Thyroid gland (tissue), 4 donors: Measurements from ENCODE around the gene ANKRD18A. TPM values are rescaled to one million over a fixed set of nuclear protein-coding genes. Genes with fewer than 3 reads are reported as not detected.
A peak's percentile ranks its signal among the peaks of the same experiment; 100 is the strongest.
"Not testable (repeated sequence)": the region's sequence is repeated elsewhere in the genome, so short reads cannot be mapped to it uniquely, and the experiment has no call there.

Experiments
- DNase-seq, 2 donors: peaks; one replicate each; pipeline ENCODE4 v3.0.0-alpha.2; 2019
- H3K27ac ChIP-seq, 3 donors: fragments of 200-600 bp; sonication (generic); 1 replicate in 2 of 3; 2 replicates in 1 of 3; pipeline ENCODE4 v1.5.1; 2016 to 2019; ENCODE audit warnings: mild to moderate bottlenecking in 1 of 3, moderate library complexity in 1 of 3
- H3K27me3 ChIP-seq: fragments of 200-600 bp; sonication (generic); one replicate; pipeline ENCODE4 v1.5.1; 2019
- H3K36me3 ChIP-seq, 2 donors: fragments of 200-600 bp; sonication (generic); one replicate each; pipeline ENCODE4 v1.5.1; 2016 to 2019
- H3K4me1 ChIP-seq, 2 donors: fragments of 200-600 bp; sonication (generic); one replicate each; pipeline ENCODE4 v1.5.1; 2017 to 2019
- H3K4me3 ChIP-seq, 3 donors: fragments of 200-600 bp; sonication (generic); replicated peaks in 1 of 3; 1 replicate in 2 of 3; 2 replicates in 1 of 3; pipeline ENCODE4 v1.5.1; 2016; ENCODE audit warnings: mild to moderate bottlenecking in 1 of 3
- H3K9me3 ChIP-seq: fragments of 200-600 bp; sonication (generic); one replicate; pipeline ENCODE4 v1.5.1; 2017
- POLR2A ChIP-seq, 2 donors: fragments of 450-650 bp; IDR thresholded peaks; one replicate each; pipeline ENCODE4 v1.6.1; 2017; ENCODE audit warnings: antibody characterized with exemption in 2 of 2, mild to moderate bottlenecking in 2 of 2, moderate library complexity in 1 of 2
- WGBS, 2 donors: methylation state at CpG; one replicate each; pipeline ENCODE4 v1.1.5; 2017; 5-methylcytosine and 5-hydroxymethylcytosine counted together
- intact Hi-C: fragments of 100-400 bp; cut with DNase I; formaldehyde crosslinking; loops from one replicate; pipeline ENCODE4 v1.15.1; 2023
- total RNA-seq, 4 donors: library from RNA; depleted of rRNA; stranded (reverse); fragments of >200 nt; gene quantifications; one replicate each; pipeline ENCODE4 v1.2.3, GENCODE V29; 2016
- TF ChIP-seq, protein P1 (sequence below), 6 experiments: fragments of 200-600 bp in 3 of 6; fragments of 450-650 bp in 3 of 6; sonication (generic) in 3 of 6; IDR thresholded peaks; one replicate each; pipeline ENCODE4 v1.5.1; 2016 to 2019; ENCODE audit warnings: antibody characterized with exemption in 6 of 6, mild to moderate bottlenecking in 2 of 6, inconsistent platforms in 1 of 6, moderate library complexity in 1 of 6

Gene ANKRD18A
- total RNA-seq, 4 donors from 2014 or later, result 10.5 to 16.3 (median 12.6) TPM

DNA sequence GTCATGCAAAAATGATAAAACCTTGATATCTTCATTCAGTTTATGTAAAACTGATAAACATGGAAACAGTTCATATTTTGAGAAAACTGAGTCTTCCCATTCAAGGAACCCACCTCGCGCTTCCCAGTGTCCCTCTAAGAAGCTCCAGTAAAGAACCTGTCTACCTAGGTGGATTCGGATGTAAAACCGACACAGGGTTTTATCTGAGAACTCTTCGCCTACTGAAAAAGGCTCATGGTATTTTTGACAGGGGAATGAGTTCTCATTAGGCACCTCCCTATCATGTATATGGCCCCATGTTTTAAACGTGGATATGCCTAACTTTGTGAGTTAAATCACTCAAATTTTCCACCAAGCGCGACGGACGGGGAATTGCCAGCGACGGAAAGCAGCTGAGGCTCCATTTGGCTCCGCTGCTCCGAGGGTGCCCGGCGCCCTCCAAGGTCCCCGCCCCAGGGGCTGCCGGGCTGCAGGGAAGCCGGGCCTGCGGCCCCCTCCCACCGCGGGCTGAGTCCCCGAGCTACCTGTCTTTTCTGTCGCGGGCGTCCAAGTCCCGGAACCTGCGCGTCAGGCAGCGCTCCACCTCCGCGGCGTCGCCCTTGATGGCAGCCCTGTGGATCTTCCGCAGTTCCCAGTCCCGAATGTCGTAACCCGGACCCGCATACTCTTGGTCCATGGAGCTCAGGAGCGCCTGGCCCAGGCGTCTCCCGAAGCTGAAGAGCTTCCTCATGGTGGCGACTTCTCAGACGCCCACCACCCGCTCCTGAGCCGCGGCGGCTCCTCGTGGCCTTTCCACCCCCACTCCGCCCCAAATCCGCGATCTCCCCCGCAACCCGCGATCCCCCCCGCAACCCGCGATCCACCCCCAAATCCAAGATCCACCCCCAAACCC lies 594 bp downstream of the ANKRD18A start:
- Histone ChIP-seq H3K27ac (peak overlapping the region; percentile 71 to 89 (median 85)), H3K4me1 (peaks cover 5 to 7% of the 10 kb centered on the region in 2 donors), H3K9me3 (no peaks in the 10 kb centered on the region), H3K27me3 (no peaks in the 10 kb centered on the region), H3K4me3 (peak overlapping the region; percentile 5 to 65 (median 46)), H3K36me3 (no peaks in the 10 kb centered on the region)
- 6 to 9% methylated on average over 19 to 27 of the region's 58 CpGs for WGBS, 2 donors
- intact Hi-C loops, result no loop called here
- peak; percentile 38 for DNase-seq
- TF ChIP-seq, protein P1, sequence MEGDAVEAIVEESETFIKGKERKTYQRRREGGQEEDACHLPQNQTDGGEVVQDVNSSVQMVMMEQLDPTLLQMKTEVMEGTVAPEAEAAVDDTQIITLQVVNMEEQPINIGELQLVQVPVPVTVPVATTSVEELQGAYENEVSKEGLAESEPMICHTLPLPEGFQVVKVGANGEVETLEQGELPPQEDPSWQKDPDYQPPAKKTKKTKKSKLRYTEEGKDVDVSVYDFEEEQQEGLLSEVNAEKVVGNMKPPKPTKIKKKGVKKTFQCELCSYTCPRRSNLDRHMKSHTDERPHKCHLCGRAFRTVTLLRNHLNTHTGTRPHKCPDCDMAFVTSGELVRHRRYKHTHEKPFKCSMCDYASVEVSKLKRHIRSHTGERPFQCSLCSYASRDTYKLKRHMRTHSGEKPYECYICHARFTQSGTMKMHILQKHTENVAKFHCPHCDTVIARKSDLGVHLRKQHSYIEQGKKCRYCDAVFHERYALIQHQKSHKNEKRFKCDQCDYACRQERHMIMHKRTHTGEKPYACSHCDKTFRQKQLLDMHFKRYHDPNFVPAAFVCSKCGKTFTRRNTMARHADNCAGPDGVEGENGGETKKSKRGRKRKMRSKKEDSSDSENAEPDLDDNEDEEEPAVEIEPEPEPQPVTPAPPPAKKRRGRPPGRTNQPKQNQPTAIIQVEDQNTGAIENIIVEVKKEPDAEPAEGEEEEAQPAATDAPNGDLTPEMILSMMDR (IDR thresholded peaks at IDR 0.05), result no peak
- TF ChIP-seq POLR2A (IDR thresholded peaks at IDR 0.05), result no peak

DNA sequence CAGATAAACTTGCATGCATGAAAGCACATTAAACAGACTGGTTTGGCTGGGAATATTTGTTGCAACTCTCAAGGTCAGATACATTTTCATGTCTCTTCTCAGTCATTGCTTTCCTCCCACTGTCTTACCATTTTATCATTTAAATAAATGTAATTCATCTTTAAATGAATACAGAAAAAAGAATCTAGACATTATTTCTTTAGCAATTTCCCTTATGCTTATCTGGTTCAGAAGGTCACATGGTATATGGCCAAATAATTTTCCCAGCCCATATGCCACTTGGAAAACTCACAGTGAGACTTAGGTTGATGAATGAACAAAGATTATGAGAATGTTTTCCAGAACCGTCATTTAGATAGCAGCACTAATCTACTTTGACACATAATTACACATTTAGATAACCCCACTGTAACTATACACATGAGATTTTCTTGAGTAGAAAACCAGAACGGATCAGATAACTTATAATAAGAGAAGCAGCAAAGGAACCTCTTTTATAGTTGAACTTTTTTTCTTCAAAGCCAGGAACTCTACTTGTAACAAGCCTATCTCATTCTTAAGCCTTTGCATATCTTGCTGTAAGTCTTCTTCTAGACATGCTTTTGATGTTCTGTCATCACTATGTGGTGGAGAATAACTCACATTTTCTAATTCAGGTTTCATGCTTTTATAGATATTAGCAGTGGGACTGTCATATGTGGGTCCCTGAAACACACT lies 22.2 kb downstream of the ANKRD18A start:
- WGBS, 2 donors, result 69 to 82% methylated on average over 2 of the region's 2 CpGs
- intact Hi-C loops, H3K4me1 ChIP-seq, H3K4me3 ChIP-seq, DNase-seq, H3K36me3 ChIP-seq, H3K9me3 ChIP-seq, H3K27ac ChIP-seq, H3K27me3 ChIP-seq: not testable (repeated sequence)

DNA sequence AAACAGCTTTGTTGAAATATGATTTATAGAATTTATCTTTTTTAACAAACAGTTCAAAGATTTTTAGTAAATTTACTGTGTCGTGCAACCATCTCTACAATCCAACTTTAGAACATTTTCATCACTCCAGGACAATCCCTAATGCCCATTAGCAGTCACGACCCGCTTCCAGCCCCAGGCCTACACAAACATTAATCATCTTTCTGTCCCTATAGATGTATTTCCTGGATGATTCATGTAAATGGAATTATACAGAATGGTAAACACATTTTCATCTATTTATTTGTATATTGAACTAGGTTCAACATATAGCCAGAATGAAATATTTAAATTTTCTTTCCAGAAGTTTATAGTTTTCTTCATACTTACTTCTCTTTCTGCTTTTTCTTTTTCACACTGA lies 25.3 kb downstream of the ANKRD18A start:
- H3K4me1 ChIP-seq, H3K4me3 ChIP-seq, H3K36me3 ChIP-seq, H3K27me3 ChIP-seq, intact Hi-C loops, H3K9me3 ChIP-seq, DNase-seq, H3K27ac ChIP-seq: not testable (repeated sequence)
- 80 to 82% methylated on average over 3 of the region's 3 CpGs for WGBS, 2 donors

DNA sequence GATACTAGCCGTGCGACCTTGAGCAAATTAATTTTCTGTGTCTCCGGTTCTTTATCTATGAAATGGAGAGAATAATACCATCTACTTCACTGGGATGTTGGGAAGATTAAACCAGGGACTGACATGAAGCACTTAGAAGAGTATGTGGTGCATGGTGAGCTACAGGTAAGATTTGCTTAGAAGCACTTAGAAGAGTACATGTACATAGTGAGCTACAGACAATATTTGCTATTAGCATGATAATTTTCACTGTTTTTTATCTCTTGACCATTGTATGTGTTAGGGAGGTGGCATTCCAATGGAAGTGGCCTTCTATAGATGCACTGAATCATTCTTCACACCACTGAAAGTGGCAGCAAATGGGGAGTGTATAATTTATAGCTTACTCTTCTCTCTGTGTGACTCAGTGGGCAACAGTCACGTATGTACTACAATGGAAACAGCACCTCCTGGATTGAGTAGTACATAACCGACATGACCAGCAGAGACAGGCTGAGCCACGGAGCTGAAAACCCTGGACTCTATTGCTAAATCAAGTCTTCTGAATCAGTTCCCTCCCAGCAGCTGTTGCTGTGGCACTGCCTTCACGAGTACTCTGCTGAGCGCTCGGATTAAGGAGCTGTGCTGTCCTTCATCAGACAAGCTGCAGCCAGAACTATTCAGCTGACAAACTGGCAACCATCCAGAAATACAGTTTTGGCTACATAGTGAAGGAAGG lies 28.9 kb downstream of the ANKRD18A start:
- intact Hi-C loops, H3K27me3 ChIP-seq, H3K36me3 ChIP-seq, H3K4me1 ChIP-seq, H3K27ac ChIP-seq, H3K9me3 ChIP-seq, H3K4me3 ChIP-seq: not testable (repeated sequence)
- TF ChIP-seq, protein P1 (IDR thresholded peaks at IDR 0.05), result peak in 1 of 6 experiments; percentile 12
- 42 to 47% methylated on average over 8 to 9 of the region's 9 CpGs for WGBS, 2 donors
- DNase-seq, result peak; percentile 84 to 85

DNA sequence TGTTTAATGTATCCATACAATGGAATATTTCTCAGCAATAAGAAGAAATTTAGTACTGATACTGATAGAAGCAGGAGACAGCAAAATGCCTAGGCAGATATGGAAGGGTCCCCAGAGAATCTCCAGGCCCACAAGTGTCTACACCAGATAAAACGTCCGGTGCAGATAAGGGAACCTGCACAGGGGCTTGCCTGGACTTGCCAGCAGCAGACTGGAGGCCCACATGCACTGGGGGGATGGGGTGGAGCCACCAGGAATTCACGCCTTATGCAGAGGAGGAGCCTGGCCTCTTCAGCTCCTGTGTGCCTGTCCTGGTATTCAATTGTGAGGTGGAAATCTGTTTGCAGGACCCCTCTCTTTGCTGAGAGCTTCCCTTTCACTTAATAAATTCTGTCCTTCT lies 36.6 kb downstream of the ANKRD18A start:
- H3K27ac ChIP-seq, DNase-seq, H3K4me1 ChIP-seq, H3K27me3 ChIP-seq, intact Hi-C loops, H3K36me3 ChIP-seq, H3K4me3 ChIP-seq, H3K9me3 ChIP-seq: not testable (repeated sequence)
- 72 to 73% methylated on average over 3 of the region's 3 CpGs for WGBS, 2 donors

DNA sequence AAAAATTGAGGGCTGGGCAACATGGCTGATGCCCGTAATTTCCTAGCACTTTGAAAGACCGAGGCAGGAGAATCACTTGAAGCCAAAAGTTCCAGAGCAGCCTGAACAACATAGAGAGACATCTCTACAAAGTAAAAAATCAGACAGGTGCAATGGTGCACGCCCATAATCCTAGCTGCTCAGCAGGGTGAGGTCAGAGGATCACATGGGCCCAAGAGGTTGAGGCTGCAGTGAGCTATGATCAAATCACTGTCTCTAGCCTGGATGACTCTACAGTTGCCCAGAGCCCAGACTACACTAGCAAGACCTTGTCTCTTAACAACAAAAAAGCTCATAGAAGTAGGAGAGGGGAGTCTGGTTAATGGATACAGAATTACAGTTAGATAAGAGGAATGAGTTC lies 40.3 kb downstream of the ANKRD18A start:
- H3K4me3 ChIP-seq, intact Hi-C loops, H3K27ac ChIP-seq, H3K27me3 ChIP-seq, H3K9me3 ChIP-seq, H3K36me3 ChIP-seq, H3K4me1 ChIP-seq: not testable (repeated sequence)
- DNase-seq, result peak in 1 of 2 donors; percentile 25
- WGBS, 2 donors, result 89 to 94% methylated on average over 3 of the region's 3 CpGs

DNA sequence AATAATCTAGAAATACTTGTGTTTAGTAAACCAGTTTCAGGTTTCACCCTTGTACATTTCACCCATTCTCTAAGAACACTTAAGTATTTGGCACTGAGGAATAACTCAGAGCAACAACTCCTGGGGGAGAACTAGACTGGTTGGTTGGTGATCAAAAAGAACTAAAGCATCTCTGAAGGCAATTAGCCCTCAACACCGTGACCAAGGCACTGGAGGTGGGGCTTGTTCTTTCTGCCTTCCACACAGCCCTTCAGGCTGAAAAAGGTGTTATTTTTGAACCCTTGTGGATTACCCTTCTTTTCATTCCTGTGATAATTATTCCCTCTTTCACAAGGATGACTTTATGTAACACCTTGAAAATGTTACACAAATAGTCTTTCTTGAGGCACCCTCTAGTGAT lies 44.2 kb downstream of the ANKRD18A start:
- H3K27ac ChIP-seq, result peak overlapping the region in 1 of 3 donors; percentile 51
- peak; percentile 64 to 66 for DNase-seq
- H3K4me1 ChIP-seq, H3K9me3 ChIP-seq, intact Hi-C loops, H3K4me3 ChIP-seq, H3K27me3 ChIP-seq, H3K36me3 ChIP-seq: not testable (repeated sequence)
- WGBS, 2 donors, result 0 to 4% methylated on average over 1 of the region's 1 CpG

DNA sequence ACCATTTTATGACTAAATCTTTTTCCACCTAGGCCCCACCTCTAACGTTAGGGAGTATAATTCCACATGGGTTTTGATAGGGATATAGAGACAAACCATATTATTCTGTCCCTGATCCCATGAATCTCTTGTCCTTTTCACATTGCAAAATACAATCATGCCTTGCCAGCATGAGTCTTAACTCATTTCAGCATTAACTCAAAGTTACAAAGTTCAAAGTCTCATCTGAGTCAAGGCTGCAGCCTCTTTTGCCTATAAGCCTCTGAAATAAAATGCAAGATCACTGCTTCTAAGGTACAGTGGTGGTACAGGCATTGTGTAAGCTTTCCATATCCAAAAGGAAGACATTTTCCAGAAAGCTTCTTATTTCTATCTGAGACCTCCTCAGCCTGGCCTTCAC lies 54.3 kb downstream of the ANKRD18A start:
- intact Hi-C loops, result not testable (repeated sequence)
- peaks cover 9 to 18% of the 10 kb centered on the region in 2 donors for H3K4me1 ChIP-seq

DNA sequence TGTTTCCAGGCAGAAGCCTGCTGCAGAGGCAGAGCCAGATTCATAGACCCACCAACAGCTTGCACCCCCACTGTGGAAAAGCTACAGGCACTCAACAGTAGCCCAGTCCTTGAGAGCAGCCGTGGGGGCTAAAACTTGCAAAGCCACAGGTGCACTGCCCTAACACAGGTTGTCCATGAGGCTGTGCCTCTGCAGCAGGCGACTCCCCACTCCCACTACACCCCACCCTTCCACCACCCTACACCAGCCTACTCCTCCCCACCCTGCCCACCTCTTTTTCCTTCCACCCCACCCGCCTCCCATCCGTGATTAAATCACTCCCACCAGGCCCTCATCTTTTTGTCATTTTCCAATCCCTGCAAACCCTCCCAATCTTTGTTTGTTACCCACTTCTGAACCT lies 55.2 kb downstream of the ANKRD18A start:
- H3K27ac ChIP-seq, H3K36me3 ChIP-seq, DNase-seq, H3K27me3 ChIP-seq, H3K9me3 ChIP-seq, intact Hi-C loops, H3K4me1 ChIP-seq, H3K4me3 ChIP-seq: not testable (repeated sequence)
- WGBS, 2 donors, result 94 to 100% methylated on average over 2 of the region's 4 CpGs

More for the DNA sequence above, 54.3 kb downstream of the ANKRD18A start:
- not testable (repeated sequence) for H3K27ac ChIP-seq, H3K4me3 ChIP-seq, H3K36me3 ChIP-seq, DNase-seq, H3K27me3 ChIP-seq, H3K9me3 ChIP-seq
- WGBS, 2 donors, result 91 to 96% methylated on average over 1 of the region's 1 CpG

DNA sequence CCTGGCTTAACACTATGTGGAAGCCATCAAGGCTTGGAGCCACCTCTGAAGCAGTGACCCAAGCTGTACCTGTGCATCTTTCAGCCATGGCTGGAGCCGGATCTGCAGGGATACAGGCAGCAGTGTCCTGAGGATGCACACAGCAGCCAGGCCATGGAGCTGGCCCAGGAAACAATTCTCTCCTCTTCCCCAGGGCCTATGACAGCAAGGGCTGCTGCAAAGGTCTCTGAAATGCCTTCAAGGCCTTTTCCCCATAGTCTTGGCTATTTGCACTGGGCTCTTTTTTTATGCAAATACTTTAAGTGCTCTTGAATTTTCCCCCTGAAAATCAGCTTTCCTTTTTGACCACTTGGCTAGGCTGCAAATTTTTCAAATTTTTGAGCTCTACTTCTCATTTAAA lies 56.5 kb downstream of the ANKRD18A start:
- H3K27me3 ChIP-seq, H3K36me3 ChIP-seq, intact Hi-C loops, H3K4me3 ChIP-seq, DNase-seq, H3K4me1 ChIP-seq, H3K9me3 ChIP-seq, H3K27ac ChIP-seq: not testable (repeated sequence)
- no CpG with 5 or more reads among the region's 1 CpG for WGBS, 2 donors
